CD4-positive, alpha-beta memory T cell (primary cell): ENCODE measurements around the gene KHNYN. TPM values are rescaled to one million over a fixed set of nuclear protein-coding genes. Genes with fewer than 3 reads are reported as not detected.
"Not testable (repeated sequence)": the region's sequence is repeated elsewhere in the genome, so short reads cannot be mapped to it uniquely, and the experiment has no call there.

Experiments
- CTCF ChIA-PET: fragments of 350-600 bp; sonication (Branson Sonifier 250); formaldehyde crosslinking; loops from one replicate; lab custom pipeline; 2021; ENCODE audit warnings: inconsistent platforms; ENCODE audit not compliant: partially characterized antibody; lab: Charles Lee
- POLR2A ChIA-PET: fragments of 350-600 bp; sonication (Branson Sonifier 250); formaldehyde crosslinking; loops from one replicate; lab custom pipeline; 2021; ENCODE audit not compliant: partially characterized antibody; lab: Charles Lee
- DNase-seq, 5 donors: peaks; one replicate each; pipeline versions ENCODE4 v3.0.0 to v3.0.0-alpha.2; 2020 to 2022; ENCODE audit warnings: mixed read lengths in 1 of 5
- H3K27ac ChIP-seq: one replicate; pipeline ENCODE4 v1.7.0; 2013; ENCODE audit warnings: low read depth, low read length
- H3K27me3 ChIP-seq: 2 replicates; pipeline ENCODE4 v1.7.0; 2013; ENCODE audit warnings: mild to moderate bottlenecking, low read length, moderate library complexity; ENCODE audit not compliant: insufficient read depth
- H3K36me3 ChIP-seq: 2 replicates; pipeline ENCODE4 v1.7.0; 2013; ENCODE audit warnings: mild to moderate bottlenecking, low read length, moderate library complexity; ENCODE audit not compliant: insufficient read depth
- H3K4me1 ChIP-seq: 2 replicates; pipeline ENCODE4 v1.7.0; 2013; ENCODE audit warnings: mild to moderate bottlenecking, low read length, moderate library complexity; ENCODE audit not compliant: insufficient read depth
- H3K4me3 ChIP-seq, 2 donors: one replicate each; pipeline ENCODE4 v1.7.0; 2013; ENCODE audit warnings: low read length in 2 of 2, mild to moderate bottlenecking in 1 of 2
- H3K9me3 ChIP-seq, 2 donors: one replicate each; pipeline ENCODE4 v1.7.0; 2013; ENCODE audit warnings: low read length in 2 of 2, control low read depth in 1 of 2; ENCODE audit not compliant: control insufficient read depth in 1 of 2
- H3K27ac Mint-ChIP-seq, 7 donors: one replicate each; pipeline ENCODE4 v1.8.0; 2020 to 2021; ENCODE audit warnings: mixed read lengths in 7 of 7, mild to moderate bottlenecking in 6 of 7, inconsistent platforms in 3 of 7, moderate library complexity in 3 of 7
- H3K27me3 Mint-ChIP-seq, 2 donors: one replicate each; pipeline ENCODE4 v1.8.0; 2020 to 2021; ENCODE audit warnings: mixed read lengths in 2 of 2
- H3K36me3 Mint-ChIP-seq, 2 donors: one replicate each; pipeline ENCODE4 v1.8.0; 2020 to 2021; ENCODE audit warnings: mixed read lengths in 2 of 2, inconsistent platforms in 1 of 2, mild to moderate bottlenecking in 1 of 2
- H3K4me1 Mint-ChIP-seq, 4 donors: one replicate each; pipeline ENCODE4 v1.8.0; 2020 to 2021; ENCODE audit warnings: mixed read lengths in 4 of 4, mild to moderate bottlenecking in 1 of 4
- H3K4me3 Mint-ChIP-seq, 8 donors: one replicate each; pipeline ENCODE4 v1.8.0; 2020 to 2021; ENCODE audit warnings: mixed read lengths in 8 of 8, mild to moderate bottlenecking in 7 of 8, moderate library complexity in 6 of 8, inconsistent platforms in 3 of 8
- H3K9me3 Mint-ChIP-seq, 8 donors: one replicate each; pipeline ENCODE4 v1.8.0; 2020 to 2021; ENCODE audit warnings: mixed read lengths in 8 of 8, mild to moderate bottlenecking in 5 of 8, inconsistent platforms in 3 of 8, moderate library complexity in 1 of 8
- intact Hi-C: fragments of 100-400 bp; cut with micrococcal nuclease; formaldehyde crosslinking; loops from one replicate; pipeline ENCODE4 v1.15.1; 2023
- polyA plus RNA-seq, 2 donors: library from polyadenylated mRNA; unstranded; fragments of 300-500 nt; fragmentation: Illumina TruSeq; gene quantifications; one replicate each; pipeline ENCODE4 v1.2.3, GENCODE V29; 2021
- total RNA-seq, 2 experiments: library from RNA; stranded (reverse); gene quantifications; one replicate each; pipeline ENCODE4 v1.2.3, GENCODE V29; 2021

KHNYN gene
- total RNA-seq (100 to 1,000 TPM; 137 to 142 TPM), polyA plus RNA-seq (10 to 100 TPM; 11.6 to 21.4 TPM)

DNA sequence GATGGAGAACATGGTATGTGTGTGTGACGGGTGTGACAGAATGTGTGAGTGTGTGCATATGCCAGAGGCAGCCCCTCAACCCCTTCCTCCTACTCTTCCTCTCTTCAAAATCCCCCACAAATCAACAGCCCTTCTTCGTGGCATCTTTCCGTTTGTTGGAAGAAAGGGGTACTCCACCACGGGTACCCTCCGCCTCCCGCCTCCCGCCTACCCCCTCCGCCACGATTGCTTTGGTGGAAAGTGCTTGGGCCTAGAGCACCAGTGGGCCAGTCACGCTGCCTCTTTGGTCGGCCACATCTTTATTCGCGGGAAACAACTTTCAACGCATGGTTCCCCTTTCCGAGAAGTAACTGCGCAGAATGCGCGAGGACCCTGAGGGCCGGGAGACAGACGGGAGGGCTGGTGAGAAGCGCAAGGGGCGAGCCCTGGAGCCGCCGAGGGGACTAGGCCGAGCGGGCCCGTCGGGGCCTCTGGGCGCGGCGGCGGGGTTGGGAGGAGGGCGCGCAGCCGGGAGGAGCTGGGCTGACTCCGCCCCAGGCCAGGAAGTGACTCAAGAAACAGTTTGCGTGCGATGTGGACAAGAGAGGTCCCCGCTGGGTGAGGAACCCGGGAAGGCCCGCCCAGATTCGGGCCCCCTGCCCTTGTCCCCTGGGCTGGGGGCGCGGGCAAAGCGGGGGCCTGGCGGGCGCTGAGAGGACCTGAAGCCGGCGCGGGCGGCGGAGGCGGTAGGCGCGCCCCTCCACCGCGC, at the start of gene KHNYN, which contains the start of gene CBLN3:
Gene KHNYN, plus strand, starts transcription at position 560 of the 748 bp plus-strand sequence. CDS start 777 bp downstream, outside the sequence.
Gene CBLN3, minus strand, starts transcription at position 274 of the 748 bp plus-strand sequence. CDS start 614 bp downstream, outside the sequence.
- Histone ChIP-seq H3K9me3 (no peaks in the 10 kb centered on the region), H3K4me3 (peak within 1 kb of the TSS; percentile 87 to 97), H3K27ac (peak within 1 kb of the TSS; percentile 93), H3K36me3 (peaks cover 24% of the 10 kb centered on the region), H3K4me1 (peaks cover 69% of the 10 kb centered on the region), H3K27me3 (no peaks in the 10 kb centered on the region)
- Mint-ChIP-seq H3K4me1 (peaks cover 35 to 65% (median 50%) of the 10 kb centered on the region in 4 donors), H3K27ac (peak within 1 kb of the TSS; percentile 98 to 99 (median 98)), H3K36me3 (peaks cover 18 to 34% of the 10 kb centered on the region in 2 donors), H3K4me3 (peak within 1 kb of the TSS; percentile 90 to 95 (median 92)), H3K27me3 (no peaks in the 10 kb centered on the region), H3K9me3 (peaks cover 0 to 2% (median 0%) of the 10 kb centered on the region in 8 donors)
- DNase-seq, result peak; percentile 87 to 90 (median 89)
- POLR2A ChIA-PET, result interaction anchor here (0.6 to 11.1 kb wide), 39 partner anchors 10 to 1866 kb away, joined by 3 to 361 read pairs (median 5); partner anchors contain the start of genes ADCY4, CHMP4A, DCAF11 and DHRS1
- intact Hi-C loops, result loop anchor here (1.0 to 5.0 kb wide), 6 partner anchors 13 to 862 kb away; partner anchors contain the start of genes AP1G2, LTB4R, LTB4R2 and RABGGTA
- CTCF ChIA-PET, result interaction anchor here (1.0 to 24.1 kb wide), 11 partner anchors 12 to 372 kb away, joined by 3 to 791 read pairs (median 28); partner anchors contain the start of genes ADCY4, CIDEB, DHRS1 and LTB4R

GRCh38 chr14:24381363-24382063, 48.2 kb upstream of the KHNYN start:
- Mint-ChIP-seq H3K4me1 (no peaks in the 10 kb centered on the region), H3K36me3 (no peaks in the 10 kb centered on the region), H3K27ac (no peak overlapping the region), H3K4me3 (peak overlapping the region in 1 of 8 donors; percentile 22), H3K9me3 (no peaks in the 10 kb centered on the region), H3K27me3 (peaks cover 5 to 6% of the 10 kb centered on the region in 2 donors)
- intact Hi-C loops, result no loop called here
- ChIA-PET POLR2A (interaction anchor here (0.9 kb wide), 1 partner anchor 22 kb away, joined by 3 read pairs; no protein-coding TSS in a partner anchor), CTCF (no interaction called here)
- H3K27me3 ChIP-seq, result no peaks in the 10 kb centered on the region
- no peak overlapping the region for H3K27ac ChIP-seq
- no peaks in the 10 kb centered on the region for H3K9me3 ChIP-seq
- H3K36me3 ChIP-seq, result no peaks in the 10 kb centered on the region
- no peaks in the 10 kb centered on the region for H3K4me1 ChIP-seq
- H3K4me3 ChIP-seq, result no peak overlapping the region
- no peak for DNase-seq

- no peaks in the 10 kb centered on the region for H3K4me1 ChIP-seq
- ChIA-PET POLR2A (no interaction called here), CTCF (interaction anchor here (0.7 kb wide), 1 partner anchor 29 kb away, joined by 3 read pairs; no protein-coding TSS in a partner anchor)
- H3K27ac ChIP-seq, result no peak overlapping the region
- Mint-ChIP-seq H3K36me3 (no peaks in the 10 kb centered on the region), H3K4me3 (no peak overlapping the region), H3K4me1 (no peaks in the 10 kb centered on the region), H3K27me3 (peaks cover 8 to 11% of the 10 kb centered on the region in 2 donors), H3K9me3 (no peaks in the 10 kb centered on the region), H3K27ac (no peak overlapping the region)
- DNase-seq, result no peak
- H3K27me3 ChIP-seq, result no peaks in the 10 kb centered on the region
- H3K9me3 ChIP-seq, result no peaks in the 10 kb centered on the region
- no peaks in the 10 kb centered on the region for H3K36me3 ChIP-seq
- no peak overlapping the region for H3K4me3 ChIP-seq
- intact Hi-C loops, result no loop called here
These were observed 47.7 kb upstream of the KHNYN start for GRCh38 chr14:24382064-24382371.

GRCh38 chr14:24384169-24384568, 45.6 kb upstream of the KHNYN start:
- H3K9me3 Mint-ChIP-seq, result no peaks in the 10 kb centered on the region
- Histone ChIP-seq H3K27me3 (no peaks in the 10 kb centered on the region), H3K9me3 (no peaks in the 10 kb centered on the region), H3K27ac (no peak overlapping the region), H3K36me3 (no peaks in the 10 kb centered on the region), H3K4me1 (no peaks in the 10 kb centered on the region), H3K4me3 (no peak overlapping the region)
- peak overlapping the region in 1 of 8 donors; percentile 11 for H3K4me3 Mint-ChIP-seq
- H3K27ac Mint-ChIP-seq, result peak overlapping the region in 1 of 7 donors; percentile 5
- CTCF ChIA-PET, result no interaction called here
- no peak for DNase-seq
- no peaks in the 10 kb centered on the region for H3K36me3 Mint-ChIP-seq
- H3K27me3 Mint-ChIP-seq, result peaks cover 12 to 19% of the 10 kb centered on the region in 2 donors
- no peaks in the 10 kb centered on the region for H3K4me1 Mint-ChIP-seq
- POLR2A ChIA-PET, result interaction anchor here (0.6 kb wide), 1 partner anchor 9 kb away, joined by 3 read pairs; no protein-coding TSS in a partner anchor
- intact Hi-C loops, result no loop called here

- Histone ChIP-seq H3K36me3 (no peaks in the 10 kb centered on the region), H3K27ac (no peak overlapping the region), H3K4me3 (no peak overlapping the region), H3K9me3 (no peaks in the 10 kb centered on the region), H3K4me1 (no peaks in the 10 kb centered on the region), H3K27me3 (no peaks in the 10 kb centered on the region)
- CTCF ChIA-PET, result no interaction called here
- no peaks in the 10 kb centered on the region for H3K9me3 Mint-ChIP-seq
- no peak overlapping the region for H3K4me3 Mint-ChIP-seq
- no peaks in the 10 kb centered on the region for H3K4me1 Mint-ChIP-seq
- H3K27me3 Mint-ChIP-seq, result peaks cover 14 to 23% of the 10 kb centered on the region in 2 donors
- H3K27ac Mint-ChIP-seq, result no peak overlapping the region
- POLR2A ChIA-PET, result interaction anchor here (1.0 kb wide), 1 partner anchor 10 kb away, joined by 4 read pairs; no protein-coding TSS in a partner anchor
- H3K36me3 Mint-ChIP-seq, result no peaks in the 10 kb centered on the region
- intact Hi-C loops, result no loop called here
- no peak for DNase-seq
These were observed 44.2 kb upstream of the KHNYN start for GRCh38 chr14:24385524-24385923.

- ChIA-PET CTCF (no interaction called here), POLR2A (no interaction called here)
- intact Hi-C loops, result no loop called here
- Mint-ChIP-seq H3K27ac (no peak overlapping the region), H3K4me3 (no peak overlapping the region), H3K36me3 (no peaks in the 10 kb centered on the region), H3K27me3 (peaks cover 20 to 32% of the 10 kb centered on the region in 2 donors), H3K9me3 (no peaks in the 10 kb centered on the region), H3K4me1 (no peaks in the 10 kb centered on the region)
- peaks cover 5% of the 10 kb centered on the region for H3K27me3 ChIP-seq
- no peak overlapping the region for H3K4me3 ChIP-seq
- H3K27ac ChIP-seq, result no peak overlapping the region
- H3K9me3 ChIP-seq, result no peaks in the 10 kb centered on the region
- no peaks in the 10 kb centered on the region for H3K36me3 ChIP-seq
- DNase-seq, result no peak
- no peaks in the 10 kb centered on the region for H3K4me1 ChIP-seq
These were observed 42.8 kb upstream of the KHNYN start for GRCh38 chr14:24387009-24387345.

GRCh38 chr14:24387579-24387978, 42.2 kb upstream of the KHNYN start:
- peaks cover 22 to 36% of the 10 kb centered on the region in 2 donors for H3K27me3 Mint-ChIP-seq
- H3K9me3 Mint-ChIP-seq, H3K36me3 Mint-ChIP-seq, H3K9me3 ChIP-seq, H3K27ac Mint-ChIP-seq, DNase-seq, CTCF ChIA-PET, intact Hi-C loops, H3K27ac ChIP-seq, POLR2A ChIA-PET, H3K4me3 Mint-ChIP-seq, H3K4me1 ChIP-seq, H3K4me1 Mint-ChIP-seq, H3K36me3 ChIP-seq, H3K4me3 ChIP-seq, H3K27me3 ChIP-seq: not testable (repeated sequence)
